Measurements from ENCODE around the gene SCAF11.

GRCh38 chr12:45989287-45989686 is 1.1 kb downstream of the SCAF11 start:
- no peak for TF ChIP-seq POLR2AphosphoS5 (IDR thresholded peaks at IDR 0.05; ENCODE audit: low read depth)
- TF ChIP-seq CTCF (conservative IDR thresholded peaks at IDR 0.05; ENCODE audit: low read depth in 2 of 2) = no peak
